GM21381 (cell line): ENCODE results near the gene LUZP1.

Experiments used
- ATAC-seq: cut with Tn5 transposase; IDR thresholded peaks from one replicate; pipeline ENCODE4 v1.9.1; 2021; ENCODE audit warnings: mild to moderate bottlenecking, moderate library complexity; ENCODE audit not compliant: unreplicated experiment

The LUZP1 gene

DNA sequence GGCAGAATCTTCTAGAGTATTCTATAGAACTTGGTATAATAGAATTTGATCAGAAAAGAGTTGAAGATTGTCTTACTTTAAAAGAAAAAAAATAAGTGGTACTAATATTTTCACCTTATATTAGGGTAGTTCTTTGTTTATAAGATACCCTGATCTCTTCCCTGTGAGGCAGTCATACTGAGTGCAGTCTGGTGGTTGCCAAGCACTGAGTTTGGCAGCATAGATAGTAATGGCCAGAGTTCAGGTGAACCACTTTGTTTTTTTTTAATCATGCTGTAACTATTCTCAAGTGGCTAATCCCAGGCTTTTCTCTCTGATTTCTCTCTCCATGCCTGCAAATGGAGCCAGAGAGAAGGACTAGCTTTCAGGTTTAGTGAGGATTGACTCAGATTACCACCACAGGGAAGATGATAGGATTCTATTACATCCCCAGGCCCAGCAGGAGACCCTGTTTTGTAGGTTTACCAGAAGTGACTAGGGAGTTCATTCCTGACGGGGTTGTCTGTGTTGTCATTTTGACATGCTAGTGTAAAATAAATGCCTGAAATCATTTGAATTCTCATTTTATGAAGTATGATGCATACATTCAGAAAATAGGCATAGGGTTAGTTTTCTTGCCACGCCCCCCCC, 132.7 kb downstream of the LUZP1 start:
- ATAC-seq = no peak
